Activated CD4-positive, CD25-positive, alpha-beta regulatory T cell treated with anti-CD3 and anti-CD28 coated beads, Interleukin-2, amount 50 U/mL, for 16 hours (primary cell): ENCODE results near the gene FBXW9.
"Not testable (repeated sequence)": the region's sequence is repeated elsewhere in the genome, so short reads cannot be mapped to it uniquely, and the experiment has no call there.

Experiments used
- DNase-seq: peaks from one replicate; pipeline ENCODE4 v3.0.0-alpha.2; 2020; ENCODE audit warnings: low read depth, low spot score

The FBXW9 gene

GRCh38 chr19:12715929-12716328 lies 19.5 kb upstream of the FBXW9 start:
- DNase-seq = no peak

GRCh38 chr19:12715102-12715501 lies 18.7 kb upstream of the FBXW9 start:
- DNase-seq = no peak

- DNase-seq = not testable (repeated sequence)
Observed at GRCh38 chr19:12713304-12713703, 16.9 kb upstream of the FBXW9 start.

- not testable (repeated sequence) for DNase-seq
Observed at GRCh38 chr19:12712077-12712476, 15.6 kb upstream of the FBXW9 start.

GRCh38 chr19:12711187-12711586 lies 14.8 kb upstream of the FBXW9 start:
- DNase-seq = no peak

GRCh38 chr19:12708641-12709040 lies 12.2 kb upstream of the FBXW9 start:
- no peak for DNase-seq

GRCh38 chr19:12706332-12706718 lies 9.9 kb upstream of the FBXW9 start:
- no peak for DNase-seq

- no peak for DNase-seq
Observed at GRCh38 chr19:12705654-12706331, 9.4 kb upstream of the FBXW9 start.

- DNase-seq = no peak
Observed at GRCh38 chr19:12705169-12705568, 8.7 kb upstream of the FBXW9 start.

GRCh38 chr19:12703046-12703445 lies 6.6 kb upstream of the FBXW9 start:
- no peak for DNase-seq

GRCh38 chr19:12701596-12702282 lies 5.3 kb upstream of the FBXW9 start:
- no peak for DNase-seq

GRCh38 chr19:12698138-12698537 lies 1.7 kb upstream of the FBXW9 start:
- no peak for DNase-seq

- DNase-seq = not testable (repeated sequence)
Observed at GRCh38 chr19:12697425-12697824, 994 bp upstream of the FBXW9 start.

- no peak for DNase-seq
Observed at GRCh38 chr19:12695997-12696365, 450 bp downstream of the FBXW9 start.

- no peak for DNase-seq
Observed at GRCh38 chr19:12695514-12695913, 917 bp downstream of the FBXW9 start.

GRCh38 chr19:12695096-12695495 lies 1.3 kb downstream of the FBXW9 start:
- no peak for DNase-seq

GRCh38 chr19:12694641-12695040 lies 1.8 kb downstream of the FBXW9 start:
- no peak for DNase-seq

- no peak for DNase-seq
Observed at GRCh38 chr19:12692960-12693359, 3.5 kb downstream of the FBXW9 start.

- no peak for DNase-seq
Observed at GRCh38 chr19:12689581-12690216, 6.7 kb downstream of the FBXW9 start.

- no peak for DNase-seq
Observed at GRCh38 chr19:12689012-12689411, 7.4 kb downstream of the FBXW9 start.

- DNase-seq = no peak
Observed at GRCh38 chr19:12687496-12688196, 8.8 kb downstream of the FBXW9 start, which contains the start of gene GNG14. Gene GNG14, plus strand, starts transcription at chr19:12687998. Its CDS starts 51 bp downstream, at chr19:12688049.

GRCh38 chr19:12685831-12686230 lies 10.6 kb downstream of the FBXW9 start:
- no peak for DNase-seq
